Fibroblast of lung (primary cell): ENCODE measurements around the gene DUSP11.

Source experiments
- EZH2 ChIP-seq: IDR thresholded peaks from 2 replicates; pipeline ENCODE4 v1.5.1; 2012; ENCODE audit warnings: low read length, control low read depth, mild to moderate bottlenecking; ENCODE audit errors: missing control alignments
- TF ChIP-seq, protein P1 (sequence below), 2 donors: IDR thresholded peaks in 1 of 2; conservative IDR thresholded peaks in 1 of 2; 1 replicate in 1 of 2; 2 replicates in 1 of 2; pipeline ENCODE4 v1.5.1; 2011 to 2012; ENCODE audit warnings: low read length in 2 of 2, control low read depth in 1 of 2, inconsistent platforms in 1 of 2, low read depth in 1 of 2, mild to moderate bottlenecking in 1 of 2

DNA sequence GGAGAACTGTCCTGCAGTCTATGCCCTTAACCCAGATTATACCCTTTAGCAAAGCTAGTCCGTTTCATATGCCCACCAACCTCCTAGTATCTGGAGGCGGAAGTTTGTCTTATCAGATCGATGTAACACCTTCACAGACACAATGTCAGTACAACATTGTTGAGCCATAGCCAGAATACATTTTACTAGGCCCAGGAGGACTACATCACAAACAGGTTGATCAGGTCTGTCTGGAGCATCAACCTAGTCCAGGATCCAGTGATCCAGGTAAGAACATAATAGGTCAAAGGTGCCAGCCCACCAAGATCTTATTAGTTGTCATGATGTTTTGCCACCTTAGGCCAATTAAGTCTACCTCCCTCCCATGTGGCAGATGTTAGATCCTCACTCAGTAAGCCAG is 40.8 kb downstream of the DUSP11 start:
- TF ChIP-seq, protein P1, sequence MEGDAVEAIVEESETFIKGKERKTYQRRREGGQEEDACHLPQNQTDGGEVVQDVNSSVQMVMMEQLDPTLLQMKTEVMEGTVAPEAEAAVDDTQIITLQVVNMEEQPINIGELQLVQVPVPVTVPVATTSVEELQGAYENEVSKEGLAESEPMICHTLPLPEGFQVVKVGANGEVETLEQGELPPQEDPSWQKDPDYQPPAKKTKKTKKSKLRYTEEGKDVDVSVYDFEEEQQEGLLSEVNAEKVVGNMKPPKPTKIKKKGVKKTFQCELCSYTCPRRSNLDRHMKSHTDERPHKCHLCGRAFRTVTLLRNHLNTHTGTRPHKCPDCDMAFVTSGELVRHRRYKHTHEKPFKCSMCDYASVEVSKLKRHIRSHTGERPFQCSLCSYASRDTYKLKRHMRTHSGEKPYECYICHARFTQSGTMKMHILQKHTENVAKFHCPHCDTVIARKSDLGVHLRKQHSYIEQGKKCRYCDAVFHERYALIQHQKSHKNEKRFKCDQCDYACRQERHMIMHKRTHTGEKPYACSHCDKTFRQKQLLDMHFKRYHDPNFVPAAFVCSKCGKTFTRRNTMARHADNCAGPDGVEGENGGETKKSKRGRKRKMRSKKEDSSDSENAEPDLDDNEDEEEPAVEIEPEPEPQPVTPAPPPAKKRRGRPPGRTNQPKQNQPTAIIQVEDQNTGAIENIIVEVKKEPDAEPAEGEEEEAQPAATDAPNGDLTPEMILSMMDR (conservative IDR thresholded peaks at IDR 0.05 in 1 of 2, IDR thresholded peaks at IDR 0.05 in 1 of 2; ENCODE audit: low read depth in 1 of 2, low read length in 2 of 2) = no peak
- no peak for TF ChIP-seq EZH2
